ENCODE results near the gene KCND3.

The KCND3 gene

DNA sequence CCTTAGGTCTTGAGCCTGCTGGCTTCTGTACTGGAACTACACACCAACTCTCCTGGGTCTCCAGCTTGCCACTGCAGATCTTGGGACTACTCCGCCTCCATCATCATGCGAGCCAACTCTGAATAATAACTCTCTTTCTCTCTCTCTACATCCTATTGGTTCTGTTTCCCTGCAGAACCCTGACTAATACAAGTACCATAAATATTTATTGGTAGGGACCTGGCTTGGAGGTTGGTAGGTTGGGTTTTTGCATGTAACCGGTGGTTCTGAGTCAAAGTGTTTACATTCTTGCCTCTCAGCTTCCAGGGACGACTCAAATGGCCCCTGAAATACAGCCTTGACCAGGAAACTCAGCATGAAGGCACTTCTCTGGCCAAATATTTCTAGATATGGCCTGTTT lies 110.4 kb downstream of the KCND3 start:
- no peak for TF ChIP-seq CTCF (conservative IDR thresholded peaks at IDR 0.05; ENCODE audit: low read length)
- DNase-seq (ENCODE audit: low read depth), result no peak

GRCh38 chr1:111878649-111879048 lies 110.8 kb downstream of the KCND3 start:
- H3K4me3 ChIP-seq (ENCODE audit: low read length), result no peak overlapping the region
- TF ChIP-seq CTCF (conservative IDR thresholded peaks at IDR 0.05; ENCODE audit: low read length), result no peak
- DNase-seq (ENCODE audit: low read depth), result no peak

More for the DNA sequence above, 110.4 kb downstream of the KCND3 start:
- no peak overlapping the region for H3K4me3 ChIP-seq (ENCODE audit: low read length)

GRCh38 chr1:111878091-111878490 lies 111.4 kb downstream of the KCND3 start:
- DNase-seq (ENCODE audit: low read depth), result no peak
- no peak for TF ChIP-seq CTCF (conservative IDR thresholded peaks at IDR 0.05; ENCODE audit: low read length)
- H3K4me3 ChIP-seq (ENCODE audit: low read length), result no peak overlapping the region

GRCh38 chr1:111876631-111877030 lies 112.8 kb downstream of the KCND3 start:
- no peak for DNase-seq (ENCODE audit: low read depth)
- TF ChIP-seq CTCF (conservative IDR thresholded peaks at IDR 0.05; ENCODE audit: low read length), result no peak
- no peak overlapping the region for H3K4me3 ChIP-seq (ENCODE audit: low read length)

DNA sequence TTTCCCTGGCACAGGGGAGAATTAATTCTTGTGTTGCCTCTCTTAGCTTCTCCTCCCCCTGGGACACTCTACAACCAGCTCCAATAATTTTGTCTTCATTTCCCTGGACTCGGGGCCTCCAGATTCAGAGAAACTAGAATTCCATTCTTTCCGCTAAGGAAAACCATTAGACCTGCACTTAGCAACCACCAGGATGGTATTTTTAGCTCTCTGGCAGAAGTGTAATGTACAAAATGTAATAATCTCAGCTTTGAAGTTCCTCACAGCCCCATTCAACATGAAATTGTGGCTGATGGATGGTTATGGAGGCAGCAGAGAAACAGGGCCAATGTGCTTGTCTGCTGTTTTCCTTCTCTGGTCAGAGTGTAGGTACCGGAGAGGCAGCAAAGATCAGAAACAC lies 113.8 kb downstream of the KCND3 start:
- no peak overlapping the region for H3K4me3 ChIP-seq (ENCODE audit: low read length)
- no peak for TF ChIP-seq CTCF (conservative IDR thresholded peaks at IDR 0.05; ENCODE audit: low read length)
- DNase-seq (ENCODE audit: low read depth), result no peak

DNA sequence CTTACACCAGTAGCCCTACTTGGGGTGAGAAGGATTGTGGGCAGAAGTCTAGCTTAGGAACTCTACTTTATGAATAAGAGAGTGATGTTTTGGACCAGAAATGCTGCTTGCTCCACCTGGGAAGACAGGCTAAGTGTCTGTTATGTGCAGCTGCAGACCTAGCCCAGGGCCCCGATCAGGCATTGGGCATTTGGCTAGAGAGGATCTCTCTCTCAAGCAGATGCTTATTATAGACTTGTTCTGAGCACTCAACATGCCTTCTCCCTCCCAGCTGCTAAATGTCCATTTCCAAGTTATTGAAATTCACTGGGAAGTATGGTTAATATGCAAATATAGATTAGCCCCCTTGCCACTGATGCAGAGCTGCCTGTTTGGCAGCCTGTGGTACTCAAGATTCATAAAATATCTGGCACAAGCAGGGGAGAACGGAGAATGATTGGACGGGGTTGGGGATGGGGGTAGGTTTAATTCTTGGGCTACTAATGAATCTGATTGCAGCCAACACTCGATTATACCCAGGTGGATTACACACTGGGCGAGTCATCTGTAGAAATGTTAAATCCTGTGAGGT lies 115.9 kb downstream of the KCND3 start:
- H3K4me3 ChIP-seq (ENCODE audit: low read length), result no peak overlapping the region
- TF ChIP-seq CTCF (conservative IDR thresholded peaks at IDR 0.05; ENCODE audit: low read length), result no peak

DNA sequence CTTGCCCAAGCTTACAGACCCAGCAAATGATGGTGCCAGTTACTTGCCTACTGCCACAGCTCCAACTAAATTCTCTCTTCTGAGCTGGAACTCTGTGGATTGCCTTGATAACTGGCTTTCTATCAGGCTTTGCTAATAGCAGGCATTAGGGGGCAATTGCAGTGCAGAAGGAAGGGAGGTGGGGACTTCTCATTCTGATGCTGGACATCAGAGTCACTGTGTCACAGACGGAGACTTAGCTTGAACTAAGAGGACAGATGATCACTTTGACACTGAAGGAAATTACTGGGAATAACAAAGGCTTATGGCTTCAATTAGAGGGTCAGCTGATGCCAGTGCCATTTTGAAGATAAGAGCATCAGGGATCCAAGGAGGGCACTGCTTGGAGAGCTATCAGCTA lies 119.3 kb downstream of the KCND3 start:
- DNase-seq (ENCODE audit: low read depth), result no peak

More for the DNA sequence above, 115.9 kb downstream of the KCND3 start:
- no peak for DNase-seq (ENCODE audit: low read depth)

More for the DNA sequence above, 119.3 kb downstream of the KCND3 start:
- H3K4me3 ChIP-seq (ENCODE audit: low read length), result no peak overlapping the region
- no peak for TF ChIP-seq CTCF (conservative IDR thresholded peaks at IDR 0.05; ENCODE audit: low read length)

Measured in AG10803 (cell line).